ENCODE results near the gene SERPINB10. TPM values are rescaled to one million over a fixed set of nuclear protein-coding genes. Genes with fewer than 3 reads are reported as not detected.

Gene SERPINB10
- polyA plus RNA-seq, 1 experiment: 0.38 TPM

DNA sequence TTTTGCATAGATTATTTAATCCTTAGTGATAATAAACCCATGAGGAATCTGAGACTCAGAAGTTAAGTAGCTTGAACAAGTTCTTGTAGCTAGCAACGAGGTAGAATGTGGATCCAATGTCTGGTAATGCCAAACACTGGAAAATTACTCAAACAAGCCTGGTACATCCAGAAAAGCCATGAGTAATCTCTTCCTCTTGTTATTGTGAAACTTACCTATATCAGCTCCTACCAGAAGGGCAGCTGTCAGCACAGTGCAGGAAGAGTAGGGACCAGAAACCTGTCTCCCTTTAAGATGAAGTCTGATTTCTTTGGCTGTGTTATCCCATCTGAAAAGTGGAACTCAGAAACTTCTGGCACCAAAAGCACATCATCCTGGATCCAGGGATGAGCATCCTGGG is 54.4 kb downstream of the SERPINB10 start:
- Histone ChIP-seq H3K27me3 (ENCODE audit: control insufficient read depth, insufficient read depth, low read length) (peaks cover 6% of the 10 kb centered on the region), H3K4me3 (ENCODE audit: low read depth, low read length) (no peak overlapping the region), H3K36me3 (ENCODE audit: control insufficient read depth, insufficient read depth, low read length) (no peaks in the 10 kb centered on the region)
- TF ChIP-seq, protein P1, sequence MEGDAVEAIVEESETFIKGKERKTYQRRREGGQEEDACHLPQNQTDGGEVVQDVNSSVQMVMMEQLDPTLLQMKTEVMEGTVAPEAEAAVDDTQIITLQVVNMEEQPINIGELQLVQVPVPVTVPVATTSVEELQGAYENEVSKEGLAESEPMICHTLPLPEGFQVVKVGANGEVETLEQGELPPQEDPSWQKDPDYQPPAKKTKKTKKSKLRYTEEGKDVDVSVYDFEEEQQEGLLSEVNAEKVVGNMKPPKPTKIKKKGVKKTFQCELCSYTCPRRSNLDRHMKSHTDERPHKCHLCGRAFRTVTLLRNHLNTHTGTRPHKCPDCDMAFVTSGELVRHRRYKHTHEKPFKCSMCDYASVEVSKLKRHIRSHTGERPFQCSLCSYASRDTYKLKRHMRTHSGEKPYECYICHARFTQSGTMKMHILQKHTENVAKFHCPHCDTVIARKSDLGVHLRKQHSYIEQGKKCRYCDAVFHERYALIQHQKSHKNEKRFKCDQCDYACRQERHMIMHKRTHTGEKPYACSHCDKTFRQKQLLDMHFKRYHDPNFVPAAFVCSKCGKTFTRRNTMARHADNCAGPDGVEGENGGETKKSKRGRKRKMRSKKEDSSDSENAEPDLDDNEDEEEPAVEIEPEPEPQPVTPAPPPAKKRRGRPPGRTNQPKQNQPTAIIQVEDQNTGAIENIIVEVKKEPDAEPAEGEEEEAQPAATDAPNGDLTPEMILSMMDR (IDR thresholded peaks at IDR 0.05; ENCODE audit: insufficient read depth, low read depth, low read length): no peak
- ChIA-PET POLR2A (no interaction called here), CTCF (interaction anchor here (0.9 to 5.2 kb wide), 7 partner anchors 8 to 39 kb away, joined by 3 to 67 read pairs (median 23); no protein-coding TSS in a partner anchor)
- no peak for DNase-seq (ENCODE audit: low read depth)

DNA sequence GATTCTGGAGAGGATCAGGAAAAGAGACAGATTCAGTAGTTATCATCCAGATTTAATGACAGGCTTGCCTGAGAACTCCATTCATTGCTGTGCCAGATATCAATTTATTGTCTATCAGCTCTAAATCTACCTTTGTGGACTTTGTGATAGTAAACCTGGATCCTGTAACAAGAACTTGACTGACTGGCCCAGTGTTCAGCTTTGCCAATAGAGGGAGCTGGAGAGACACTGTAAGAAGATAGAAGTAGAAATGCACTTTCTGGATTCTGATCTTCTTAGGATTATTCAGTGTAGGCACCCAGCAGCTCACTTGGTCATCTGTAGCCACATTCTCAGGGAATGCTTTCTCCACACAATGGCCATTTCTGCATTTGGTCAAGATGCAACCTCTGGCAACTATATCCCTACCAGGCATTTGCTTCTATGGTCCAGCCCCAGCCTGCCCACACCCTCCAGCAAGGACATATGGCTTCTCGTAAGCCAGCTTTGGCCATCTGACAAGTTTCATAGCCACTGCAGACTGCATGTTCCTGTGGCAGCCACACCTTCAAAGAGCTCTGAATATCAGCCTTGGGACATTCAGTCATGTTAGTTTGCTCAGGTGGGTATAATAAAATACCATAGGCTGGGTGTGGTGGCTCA is 56.0 kb downstream of the SERPINB10 start:
- CTCF ChIA-PET: interaction anchor here (0.7 to 5.2 kb wide), 24 partner anchors 9 to 464 kb away, joined by 3 to 67 read pairs (median 4); no protein-coding TSS in a partner anchor
- TF ChIP-seq, protein P1 (IDR thresholded peaks at IDR 0.05; ENCODE audit: insufficient read depth, low read depth, low read length): peak; percentile 94
- peaks cover 6% of the 10 kb centered on the region for H3K27me3 ChIP-seq (ENCODE audit: control insufficient read depth, insufficient read depth, low read length)
- no peak for DNase-seq (ENCODE audit: low read depth)
- H3K4me3 ChIP-seq (ENCODE audit: low read depth, low read length): no peak overlapping the region
- POLR2A ChIA-PET: no interaction called here
- no peaks in the 10 kb centered on the region for H3K36me3 ChIP-seq (ENCODE audit: control insufficient read depth, insufficient read depth, low read length)

GRCh38 chr18:63964908-63965307 is 57.1 kb downstream of the SERPINB10 start:
- Histone ChIP-seq H3K27me3 (ENCODE audit: control insufficient read depth, insufficient read depth, low read length) (peaks cover 6% of the 10 kb centered on the region), H3K36me3 (ENCODE audit: control insufficient read depth, insufficient read depth, low read length) (no peaks in the 10 kb centered on the region), H3K4me3 (ENCODE audit: low read depth, low read length) (no peak overlapping the region)
- DNase-seq (ENCODE audit: low read depth): no peak
- ChIA-PET POLR2A (no interaction called here), CTCF (interaction anchor here (0.7 to 5.2 kb wide), 10 partner anchors 10 to 465 kb away, joined by 3 to 67 read pairs (median 10); no protein-coding TSS in a partner anchor)
- TF ChIP-seq, protein P1 (IDR thresholded peaks at IDR 0.05; ENCODE audit: insufficient read depth, low read depth, low read length): no peak

- CTCF ChIA-PET: interaction anchor here (1.1 to 5.2 kb wide), 3 partner anchors 21 to 30 kb away, joined by 3 to 67 read pairs (median 23); no protein-coding TSS in a partner anchor
- no peak for DNase-seq (ENCODE audit: low read depth)
- TF ChIP-seq, protein P1 (IDR thresholded peaks at IDR 0.05; ENCODE audit: insufficient read depth, low read depth, low read length): no peak
- Histone ChIP-seq H3K36me3 (ENCODE audit: control insufficient read depth, insufficient read depth, low read length) (no peaks in the 10 kb centered on the region), H3K4me3 (ENCODE audit: low read depth, low read length) (no peak overlapping the region), H3K27me3 (ENCODE audit: control insufficient read depth, insufficient read depth, low read length) (peaks cover 3% of the 10 kb centered on the region)
- POLR2A ChIA-PET: no interaction called here
Measured at GRCh38 chr18:63965716-63966330, 58.1 kb downstream of the SERPINB10 start.

Data from BJ (cell line).